GM06990 (cell line): Measurements from ENCODE around the gene ZNF474.

ENCODE experiments used
- DNase-seq: peaks from one replicate; pipeline ENCODE4 v3.0.0-alpha.2; 2011; ENCODE audit not compliant: insufficient read length; ENCODE audit errors: extremely low read depth
- H3K27me3 ChIP-seq: replicated peaks from 2 replicates; pipeline ENCODE4 v1.6.0; 2011; ENCODE audit warnings: low read length; ENCODE audit not compliant: control insufficient read depth, insufficient read depth
- H3K36me3 ChIP-seq: 2 replicates; pipeline ENCODE4 v1.5.1; 2011; ENCODE audit warnings: low read length; ENCODE audit not compliant: control insufficient read depth, insufficient read depth
- H3K4me3 ChIP-seq: replicated peaks from 2 replicates; pipeline ENCODE4 v1.5.1; 2011; ENCODE audit warnings: low read depth, mild to moderate bottlenecking, control low read depth, low read length
- TF ChIP-seq, protein P1 (sequence below): IDR thresholded peaks from 2 replicates; pipeline ENCODE4 v1.5.1; 2011; ENCODE audit warnings: low read length, control low read depth, mild to moderate bottlenecking, inconsistent platforms; ENCODE audit not compliant: insufficient read depth, poor library complexity, severe bottlenecking

The ZNF474 gene

DNA sequence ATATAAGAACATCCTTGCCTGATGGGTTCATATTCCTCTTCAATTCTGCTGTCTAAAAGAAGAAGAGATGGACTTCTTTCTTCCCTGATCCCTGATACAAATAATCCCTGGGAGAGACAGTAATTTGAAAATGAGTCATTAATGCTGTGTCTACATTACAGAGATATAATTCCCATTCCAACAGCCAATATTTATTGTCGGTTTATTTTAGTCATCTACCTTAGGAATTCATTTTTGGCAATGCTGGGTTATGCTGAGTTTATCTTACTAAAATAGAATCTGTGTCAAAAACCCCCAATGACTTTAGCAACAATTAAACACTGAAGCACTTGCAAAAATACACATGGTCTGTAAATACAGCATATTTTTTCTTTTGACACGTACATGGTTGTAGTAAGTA lies 23.9 kb downstream of the ZNF474 start:
- no peaks in the 10 kb centered on the region for H3K36me3 ChIP-seq

DNA sequence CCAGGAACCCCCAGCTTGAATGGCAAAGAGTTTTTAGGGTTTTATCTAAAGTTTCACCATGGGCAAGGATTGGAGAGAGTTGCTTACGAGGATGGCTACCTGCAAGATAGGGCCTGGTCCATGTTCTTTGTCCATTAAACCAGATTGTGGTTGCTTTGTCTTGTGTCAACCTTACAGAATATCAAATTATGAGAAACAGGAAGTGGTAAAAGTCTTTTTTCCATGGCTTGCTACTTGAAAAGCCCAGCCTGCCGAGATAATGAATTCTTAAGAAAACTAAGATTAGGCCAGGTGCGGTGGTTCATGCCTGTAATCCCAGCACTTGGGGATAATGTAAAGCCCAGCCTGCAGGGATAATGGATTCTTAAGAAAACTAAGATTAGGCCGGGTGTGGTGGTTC lies 24.4 kb downstream of the ZNF474 start:
- TF ChIP-seq, protein P1, sequence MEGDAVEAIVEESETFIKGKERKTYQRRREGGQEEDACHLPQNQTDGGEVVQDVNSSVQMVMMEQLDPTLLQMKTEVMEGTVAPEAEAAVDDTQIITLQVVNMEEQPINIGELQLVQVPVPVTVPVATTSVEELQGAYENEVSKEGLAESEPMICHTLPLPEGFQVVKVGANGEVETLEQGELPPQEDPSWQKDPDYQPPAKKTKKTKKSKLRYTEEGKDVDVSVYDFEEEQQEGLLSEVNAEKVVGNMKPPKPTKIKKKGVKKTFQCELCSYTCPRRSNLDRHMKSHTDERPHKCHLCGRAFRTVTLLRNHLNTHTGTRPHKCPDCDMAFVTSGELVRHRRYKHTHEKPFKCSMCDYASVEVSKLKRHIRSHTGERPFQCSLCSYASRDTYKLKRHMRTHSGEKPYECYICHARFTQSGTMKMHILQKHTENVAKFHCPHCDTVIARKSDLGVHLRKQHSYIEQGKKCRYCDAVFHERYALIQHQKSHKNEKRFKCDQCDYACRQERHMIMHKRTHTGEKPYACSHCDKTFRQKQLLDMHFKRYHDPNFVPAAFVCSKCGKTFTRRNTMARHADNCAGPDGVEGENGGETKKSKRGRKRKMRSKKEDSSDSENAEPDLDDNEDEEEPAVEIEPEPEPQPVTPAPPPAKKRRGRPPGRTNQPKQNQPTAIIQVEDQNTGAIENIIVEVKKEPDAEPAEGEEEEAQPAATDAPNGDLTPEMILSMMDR, result no peak
- DNase-seq, result no peak
- Histone ChIP-seq H3K4me3 (no peak overlapping the region), H3K27me3 (no peaks in the 10 kb centered on the region), H3K36me3 (no peaks in the 10 kb centered on the region)

More for the DNA sequence above, 23.9 kb downstream of the ZNF474 start:
- H3K27me3 ChIP-seq, result no peaks in the 10 kb centered on the region
- no peak for DNase-seq
- TF ChIP-seq, protein P1, result no peak
- no peak overlapping the region for H3K4me3 ChIP-seq

DNA sequence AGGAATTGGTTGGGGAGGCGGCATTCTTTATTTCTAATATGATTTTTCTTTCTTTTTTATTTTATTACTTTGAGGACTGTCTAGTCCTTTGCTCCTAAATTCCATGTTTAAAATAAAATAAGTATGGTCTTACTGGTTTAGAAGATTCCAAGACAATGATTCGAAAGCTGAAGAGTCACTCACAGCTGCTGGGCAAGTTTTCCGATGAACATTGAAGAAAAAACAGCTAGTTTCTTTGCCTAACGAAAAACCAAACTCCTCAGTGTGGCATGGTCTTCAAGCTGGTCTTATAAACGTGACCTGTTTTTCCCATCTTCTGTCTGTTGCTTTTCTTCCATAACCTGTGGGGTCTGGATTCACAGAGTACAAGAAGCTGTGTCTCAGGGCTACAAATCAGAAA lies 25.1 kb downstream of the ZNF474 start:
- Histone ChIP-seq H3K36me3 (no peaks in the 10 kb centered on the region), H3K27me3 (no peaks in the 10 kb centered on the region), H3K4me3 (no peak overlapping the region)
- TF ChIP-seq, protein P1, result no peak
- no peak for DNase-seq

DNA sequence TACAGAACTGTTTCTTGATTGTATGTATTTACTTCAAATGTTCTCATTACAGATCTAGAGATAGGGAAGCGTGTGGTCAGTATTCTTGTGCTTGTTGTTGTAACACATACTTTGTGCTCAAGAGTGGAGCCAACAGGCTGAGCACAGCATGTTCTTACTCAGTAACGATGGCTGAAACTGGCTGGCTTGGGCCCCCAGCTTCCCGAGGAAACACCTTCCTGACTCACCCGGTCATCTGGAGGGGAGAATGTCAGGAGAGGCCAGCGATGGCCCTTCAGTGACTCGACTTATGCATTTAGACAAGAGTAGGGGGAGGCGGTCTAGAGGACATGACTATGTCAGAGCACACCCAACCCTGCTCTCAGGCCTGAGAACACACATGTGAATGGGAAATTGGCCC lies 25.6 kb downstream of the ZNF474 start:
- TF ChIP-seq, protein P1, result no peak
- no peak for DNase-seq
- Histone ChIP-seq H3K36me3 (no peaks in the 10 kb centered on the region), H3K4me3 (no peak overlapping the region), H3K27me3 (no peaks in the 10 kb centered on the region)

DNA sequence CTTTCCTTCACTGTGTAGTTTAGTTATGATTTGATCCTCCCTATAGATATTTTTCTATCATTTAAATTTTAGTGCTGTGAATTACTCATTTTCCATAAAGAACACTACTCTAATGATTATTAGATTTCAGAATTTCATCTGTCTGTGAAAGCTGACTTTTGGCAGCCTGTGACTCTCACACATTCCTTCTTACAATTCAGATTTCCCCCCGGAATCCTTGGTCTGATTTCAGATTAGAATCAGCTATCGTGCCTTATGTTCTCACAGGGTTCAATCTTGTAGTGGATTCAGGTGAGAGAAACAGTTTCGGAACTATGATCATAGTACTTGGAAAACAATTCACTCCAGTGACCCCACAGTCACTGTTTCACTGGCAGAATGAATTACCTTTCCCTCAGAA lies 26.2 kb downstream of the ZNF474 start:
- TF ChIP-seq, protein P1, result no peak
- no peak overlapping the region for H3K4me3 ChIP-seq
- H3K36me3 ChIP-seq, result no peaks in the 10 kb centered on the region
- H3K27me3 ChIP-seq, result no peaks in the 10 kb centered on the region
- DNase-seq, result no peak

DNA sequence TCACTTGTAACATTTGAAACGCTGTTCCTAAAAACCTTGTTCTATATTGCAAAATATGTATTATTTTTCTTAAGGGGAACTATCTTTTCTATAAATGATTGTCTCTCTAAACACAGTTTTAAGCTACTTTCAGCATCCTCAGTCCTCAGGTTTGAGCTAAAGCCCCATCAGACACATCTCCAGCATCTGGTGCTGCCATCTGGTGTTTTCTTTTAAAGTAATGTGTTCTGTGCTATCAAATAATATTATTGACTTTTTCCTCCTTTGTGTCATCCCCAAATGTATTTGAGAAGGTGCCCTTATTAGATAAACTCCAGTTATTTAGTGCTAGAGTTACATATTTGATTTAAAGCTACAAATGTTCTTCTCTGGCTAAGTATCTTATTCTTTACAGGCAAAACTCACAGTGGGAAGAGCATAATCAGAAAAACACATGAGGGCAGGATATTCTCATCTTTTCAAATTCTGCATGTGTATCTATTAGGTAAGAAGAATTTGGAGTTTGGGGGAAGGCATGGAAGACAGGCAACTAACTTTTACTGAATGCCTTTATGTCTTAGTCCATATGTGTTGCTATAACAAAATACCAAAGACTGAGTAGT lies 27.5 kb downstream of the ZNF474 start:
- H3K4me3 ChIP-seq, result no peak overlapping the region
- TF ChIP-seq, protein P1, result peak; percentile 46
- no peak for DNase-seq
- H3K36me3 ChIP-seq, result no peaks in the 10 kb centered on the region
- H3K27me3 ChIP-seq, result no peaks in the 10 kb centered on the region; the same call in 1 of the 2 replicates
